Urinary bladder (tissue), 4 donors: ENCODE results near the gene CGREF1. TPM values are rescaled to one million over a fixed set of nuclear protein-coding genes. Genes with fewer than 3 reads are reported as not detected.
"Not testable (repeated sequence)": the region's sequence is repeated elsewhere in the genome, so short reads cannot be mapped to it uniquely, and the experiment has no call there.

Experiments
- DNase-seq: peaks from one replicate; pipeline ENCODE4 v3.0.0-alpha.2; 2015; ENCODE audit errors: extremely low spot score
- H3K27ac ChIP-seq: one replicate; pipeline ENCODE4 v1.5.1; 2013; ENCODE audit warnings: low read depth, mild to moderate bottlenecking, moderate library complexity
- H3K36me3 ChIP-seq: one replicate; pipeline ENCODE4 v1.6.1; 2013; ENCODE audit warnings: mild to moderate bottlenecking, moderate library complexity; ENCODE audit not compliant: insufficient read depth
- H3K4me1 ChIP-seq: one replicate; pipeline ENCODE4 v1.6.1; 2013; ENCODE audit warnings: mild to moderate bottlenecking, moderate library complexity; ENCODE audit not compliant: insufficient read depth
- H3K4me3 ChIP-seq: one replicate; pipeline ENCODE4 v1.5.1; 2013; ENCODE audit warnings: low read depth, low read length
- WGBS: extraction: QIAGEN DNeasy Blood & Tissue Kit; methylation state at CpG from one replicate; pipeline ENCODE4 v1.1.7; 2013; 5-methylcytosine and 5-hydroxymethylcytosine counted together
- polyA plus RNA-seq: library from polyadenylated mRNA; stranded (reverse); fragments of 200-250 nt; gene quantifications from one replicate; pipeline ENCODE4 v1.2.3, GENCODE V29; 2013
- total RNA-seq: library from RNA; depleted of rRNA; stranded (reverse); fragments of >200 nt; gene quantifications from one replicate; pipeline ENCODE4 v1.2.3, GENCODE V29; 2014
- donor health status: healthy with polysubstance abuse.
- donor health status: healthy.

The CGREF1 gene
- total and polyA plus RNA-seq, 2 donors = 1.0 to 4.1 TPM

DNA sequence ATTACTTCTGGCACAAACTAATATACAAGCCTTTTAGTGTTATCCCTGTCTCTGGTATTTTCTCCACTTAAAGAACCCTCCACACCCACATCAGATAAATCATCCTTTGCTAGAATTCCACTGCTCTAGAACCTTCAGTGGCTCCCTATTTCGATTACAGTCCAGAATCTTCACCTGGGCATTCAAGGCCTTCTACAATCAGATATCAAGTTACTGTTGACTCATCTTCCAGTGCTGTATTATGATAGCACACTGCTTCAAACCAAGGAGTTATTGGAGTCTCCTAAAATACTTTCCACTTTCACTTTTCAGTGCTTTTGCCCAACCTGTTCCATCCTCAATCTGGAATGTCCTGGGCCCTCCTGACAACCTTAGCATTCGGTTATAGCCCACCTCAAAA lies 3.4 kb downstream of the CGREF1 start:
- no peaks in the 10 kb centered on the region for H3K4me1 ChIP-seq
- H3K36me3 ChIP-seq = no peaks in the 10 kb centered on the region
- no peak overlapping the region for H3K27ac ChIP-seq
- 61% methylated on average over 2 of the region's 2 CpGs for WGBS
- H3K4me3 ChIP-seq = no peak overlapping the region
- no peak for DNase-seq

DNA sequence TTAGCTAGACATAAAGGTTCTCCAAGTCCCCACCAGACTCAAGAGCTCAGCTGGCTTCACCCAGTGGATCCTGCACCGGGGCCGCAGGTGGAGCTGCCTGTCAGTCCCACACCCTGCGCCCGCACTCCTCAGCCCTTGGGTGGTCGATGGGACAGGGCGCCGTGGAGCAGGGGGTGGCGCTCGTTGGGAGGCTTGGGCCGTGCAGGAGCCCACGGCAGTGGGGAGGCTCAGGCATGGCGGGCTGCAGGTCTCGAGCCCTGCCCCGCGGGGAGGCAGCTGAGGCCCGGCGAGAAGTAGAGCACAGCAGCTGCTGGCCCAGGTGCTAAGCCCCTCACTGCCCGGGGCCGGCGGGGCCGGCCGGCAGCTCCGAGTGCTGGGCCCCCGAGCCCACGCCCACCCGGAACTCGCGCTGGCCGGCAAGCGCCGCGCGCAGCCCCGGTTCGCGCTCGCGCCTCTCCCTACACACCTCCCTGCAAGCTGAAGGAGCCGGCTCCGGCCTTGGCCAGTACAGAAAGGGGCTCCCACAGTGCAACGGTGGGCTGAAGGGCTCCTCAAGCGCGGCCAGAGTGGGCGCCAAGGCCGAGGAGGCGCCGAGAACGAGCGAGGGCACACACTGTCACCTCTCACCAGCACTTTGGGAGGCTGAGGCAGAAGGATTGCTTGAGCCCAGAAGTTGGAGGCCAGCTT lies 7.4 kb downstream of the CGREF1 start:
- DNase-seq, H3K36me3 ChIP-seq: not testable (repeated sequence)
- WGBS = 93% methylated on average over 49 of the region's 49 CpGs

DNA sequence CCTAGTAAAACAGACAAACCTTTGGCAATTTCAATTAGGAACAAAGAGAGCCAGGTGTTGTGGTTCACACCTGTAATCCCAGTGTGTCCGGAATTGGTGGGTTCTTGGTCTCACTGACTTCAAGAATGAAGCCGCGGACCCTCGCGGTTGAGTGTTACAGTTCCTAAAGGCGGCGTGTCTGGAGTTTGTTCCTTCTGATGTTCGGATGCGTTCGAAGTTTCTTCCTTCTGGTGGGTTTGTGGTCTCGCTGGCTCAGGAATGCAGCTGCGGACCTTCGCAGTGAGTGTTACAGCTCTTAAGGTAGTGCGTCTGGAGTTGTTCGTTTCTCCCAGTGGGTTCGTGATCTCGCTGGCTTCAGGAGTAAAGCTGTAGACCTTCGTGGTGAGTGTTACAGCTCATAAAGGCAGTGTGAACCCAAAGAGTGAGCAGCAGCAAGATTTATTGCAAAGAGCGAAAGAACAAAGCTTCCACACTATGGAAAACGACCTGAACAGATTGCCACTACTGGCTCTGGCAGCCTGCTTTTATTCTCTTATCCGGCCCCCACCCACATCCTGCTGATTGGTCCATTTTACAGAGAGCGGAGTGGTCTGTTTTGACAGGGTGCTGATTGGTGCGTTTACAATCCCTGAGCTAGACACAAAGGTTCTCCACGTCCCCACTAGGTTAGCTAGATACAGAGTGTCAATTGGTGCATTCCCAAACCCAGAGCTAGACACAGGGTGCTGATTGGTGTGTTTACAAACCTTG lies 8.2 kb downstream of the CGREF1 start:
- not testable (repeated sequence) for DNase-seq, H3K27ac ChIP-seq, H3K4me1 ChIP-seq, H3K4me3 ChIP-seq, H3K36me3 ChIP-seq
- 72% methylated on average over 24 of the region's 24 CpGs for WGBS

More for the DNA sequence above, 7.4 kb downstream of the CGREF1 start:
- not testable (repeated sequence) for H3K4me1 ChIP-seq, H3K4me3 ChIP-seq, H3K27ac ChIP-seq

DNA sequence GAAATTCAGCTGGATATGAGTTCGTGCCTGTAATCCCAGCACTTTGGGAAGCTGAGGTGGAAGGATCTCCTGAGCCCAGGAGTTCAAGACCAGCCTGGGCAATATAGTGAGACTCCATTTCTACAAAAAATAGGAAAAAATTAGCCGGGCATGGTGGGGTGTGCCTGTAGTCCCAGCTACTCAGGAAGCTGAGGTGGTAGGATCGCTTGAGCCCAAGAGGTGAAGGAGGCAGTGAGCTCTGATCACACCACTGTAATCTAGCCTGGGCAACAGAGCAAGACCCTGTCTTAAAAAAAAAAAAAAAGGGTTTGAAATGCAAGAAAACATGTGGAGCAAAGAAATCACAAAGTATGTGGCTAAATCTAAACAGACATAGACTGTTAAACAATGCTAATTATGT lies 9.8 kb downstream of the CGREF1 start:
- H3K27ac ChIP-seq = no peak overlapping the region

DNA sequence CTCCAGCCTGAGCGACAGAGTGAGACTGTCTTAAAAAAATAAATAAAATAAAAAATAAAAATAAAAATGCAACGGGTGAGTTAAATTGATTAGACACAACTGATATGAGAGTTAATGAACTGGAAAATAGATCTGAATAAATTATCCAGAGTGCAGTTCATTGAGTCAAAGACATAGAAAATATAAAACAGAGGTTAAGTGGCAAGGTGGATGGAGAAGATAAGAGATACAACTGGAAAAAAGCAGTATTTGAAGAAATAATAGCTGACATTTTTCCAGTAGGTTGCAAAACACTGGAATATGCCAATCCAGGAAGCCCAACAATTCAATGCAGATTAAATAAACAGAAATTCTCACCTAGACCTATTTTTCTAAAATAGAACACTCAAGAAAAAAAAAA lies 10.7 kb downstream of the CGREF1 start:
- Histone ChIP-seq H3K4me1 (no peaks in the 10 kb centered on the region), H3K36me3 (no peaks in the 10 kb centered on the region), H3K4me3 (no peak overlapping the region), H3K27ac (no peak overlapping the region)
- DNase-seq = no peak
- 80% methylated on average over 2 of the region's 2 CpGs for WGBS

More for the DNA sequence above, 9.8 kb downstream of the CGREF1 start:
- WGBS = 90% methylated on average over 3 of the region's 3 CpGs
- Histone ChIP-seq H3K4me3 (no peak overlapping the region), H3K4me1 (no peaks in the 10 kb centered on the region), H3K36me3 (no peaks in the 10 kb centered on the region)
- DNase-seq = no peak

DNA sequence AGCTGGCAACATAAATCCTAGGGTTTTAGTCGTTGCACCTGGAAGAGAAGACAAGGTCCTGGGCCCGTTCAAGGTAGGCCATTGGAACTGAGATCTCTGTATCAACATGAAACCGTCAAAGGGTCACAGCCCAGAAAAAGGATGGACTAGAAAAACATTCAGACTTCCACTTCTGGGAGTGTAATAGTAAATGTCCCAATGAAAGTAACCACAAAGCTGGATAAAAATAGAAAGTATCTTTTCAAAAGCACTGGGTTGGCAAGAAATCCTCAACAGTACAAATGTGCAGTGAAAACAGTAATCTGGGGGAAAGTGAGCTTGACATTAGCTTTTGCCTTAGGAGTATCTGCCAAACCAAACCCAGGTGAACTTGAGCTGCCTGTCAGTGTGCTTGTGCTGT lies 12.9 kb downstream of the CGREF1 start:
- WGBS = 71% methylated on average over 3 of the region's 3 CpGs
- Histone ChIP-seq H3K4me1 (no peaks in the 10 kb centered on the region), H3K36me3 (no peaks in the 10 kb centered on the region), H3K27ac (no peak overlapping the region), H3K4me3 (no peak overlapping the region)
- DNase-seq = no peak

DNA sequence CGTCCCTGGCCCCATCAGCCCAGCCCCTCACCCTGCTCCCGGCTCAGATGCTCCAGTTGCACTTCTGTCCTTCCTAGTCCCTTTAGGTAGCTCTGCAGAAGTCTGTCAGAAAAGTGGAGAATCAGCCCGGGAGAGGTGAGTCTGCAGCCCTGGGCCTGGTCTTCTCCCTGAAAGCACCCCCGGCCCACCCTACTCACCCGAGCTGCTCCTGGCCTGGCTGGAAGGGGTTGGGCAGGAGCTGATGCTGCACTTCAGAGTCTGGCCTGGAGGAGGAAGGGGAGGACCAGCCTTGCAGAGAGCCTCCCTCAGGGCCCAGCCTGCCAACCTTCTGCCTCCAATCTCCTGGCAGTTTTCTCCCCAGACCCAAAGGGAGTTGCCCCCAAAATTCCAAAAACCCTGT lies 16.6 kb downstream of the CGREF1 start:
- H3K4me1 ChIP-seq = no peaks in the 10 kb centered on the region
- WGBS = 69% methylated on average over 5 of the region's 5 CpGs
- no peak overlapping the region for H3K27ac ChIP-seq
- no peaks in the 10 kb centered on the region for H3K36me3 ChIP-seq
- H3K4me3 ChIP-seq = no peak overlapping the region
- no peak for DNase-seq

DNA sequence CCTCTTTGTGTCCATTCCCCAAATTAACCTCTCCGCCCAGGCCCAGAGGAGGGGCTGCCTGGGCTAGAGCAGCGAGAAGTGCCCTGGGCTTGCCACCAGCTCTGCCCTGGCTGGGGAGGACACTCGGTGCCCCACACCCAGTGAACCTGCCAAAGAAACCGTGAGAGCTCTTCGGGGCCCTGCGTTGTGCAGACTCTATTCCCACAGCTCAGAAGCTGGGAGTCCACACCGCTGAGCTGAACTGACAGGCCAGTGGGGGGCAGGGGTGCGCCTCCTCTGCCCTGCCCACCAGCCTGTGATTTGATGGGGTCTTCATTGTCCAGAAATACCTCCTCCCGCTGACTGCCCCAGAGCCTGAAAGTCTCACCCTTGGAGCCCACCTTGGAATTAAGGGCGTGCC lies 18.9 kb downstream of the CGREF1 start:
- 80% methylated on average over 10 of the region's 10 CpGs for WGBS
- Histone ChIP-seq H3K4me1 (no peaks in the 10 kb centered on the region), H3K36me3 (no peaks in the 10 kb centered on the region), H3K27ac (no peak overlapping the region), H3K4me3 (no peak overlapping the region)
- no peak for DNase-seq

DNA sequence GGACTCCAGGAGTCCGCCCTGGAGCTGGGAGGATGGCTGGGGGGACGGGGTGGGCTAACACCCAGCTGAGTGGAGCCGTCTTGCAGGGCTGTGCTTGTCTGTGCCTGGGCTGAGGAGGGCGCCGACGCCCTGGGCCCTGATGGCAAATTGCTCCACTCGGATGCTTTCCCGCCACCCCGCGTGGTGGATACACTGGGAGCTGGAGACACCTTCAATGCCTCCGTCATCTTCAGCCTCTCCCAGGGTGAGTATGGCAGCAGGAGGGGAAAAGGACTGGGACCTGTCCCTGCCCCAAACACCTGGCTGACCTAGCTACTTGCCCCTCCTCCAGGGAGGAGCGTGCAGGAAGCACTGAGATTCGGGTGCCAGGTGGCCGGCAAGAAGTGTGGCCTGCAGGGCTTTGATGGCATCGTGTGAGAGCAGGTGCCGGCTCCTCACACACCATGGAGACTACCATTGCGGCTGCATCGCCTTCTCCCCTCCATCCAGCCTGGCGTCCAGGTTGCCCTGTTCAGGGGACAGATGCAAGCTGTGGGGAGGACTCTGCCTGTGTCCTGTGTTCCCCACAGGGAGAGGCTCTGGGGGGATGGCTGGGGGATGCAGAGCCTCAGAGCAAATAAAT lies 19.5 kb downstream of the CGREF1 start:
- 92% methylated on average over 19 of the region's 19 CpGs for WGBS
- H3K27ac ChIP-seq = no peak overlapping the region
- H3K4me1 ChIP-seq = no peaks in the 10 kb centered on the region
- H3K36me3 ChIP-seq = no peaks in the 10 kb centered on the region
- no peak overlapping the region for H3K4me3 ChIP-seq
- no peak for DNase-seq

DNA sequence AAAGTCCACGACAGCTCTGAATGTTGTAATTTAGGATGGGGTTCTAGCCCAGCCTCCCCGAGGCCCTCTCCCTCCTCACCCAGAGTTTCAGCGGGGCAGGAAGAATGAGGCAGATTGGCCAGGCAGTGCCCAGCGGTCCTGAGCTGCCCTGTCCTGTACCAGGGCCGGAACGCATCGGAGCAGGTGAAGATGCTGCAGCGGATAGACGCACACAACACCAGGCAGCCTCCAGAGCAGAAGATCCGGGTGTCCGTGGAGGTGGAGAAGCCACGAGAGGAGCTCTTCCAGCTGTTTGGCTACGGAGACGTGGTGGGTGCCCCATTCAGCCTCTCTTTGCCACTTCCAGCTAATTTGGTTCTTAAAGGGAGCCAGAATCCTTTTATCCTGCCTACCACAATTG lies 21.6 kb downstream of the CGREF1 start:
- 91% methylated on average over 14 of the region's 14 CpGs for WGBS
- Histone ChIP-seq H3K27ac (no peak overlapping the region), H3K4me3 (no peak overlapping the region), H3K4me1 (no peaks in the 10 kb centered on the region), H3K36me3 (no peaks in the 10 kb centered on the region)
- DNase-seq = no peak

DNA sequence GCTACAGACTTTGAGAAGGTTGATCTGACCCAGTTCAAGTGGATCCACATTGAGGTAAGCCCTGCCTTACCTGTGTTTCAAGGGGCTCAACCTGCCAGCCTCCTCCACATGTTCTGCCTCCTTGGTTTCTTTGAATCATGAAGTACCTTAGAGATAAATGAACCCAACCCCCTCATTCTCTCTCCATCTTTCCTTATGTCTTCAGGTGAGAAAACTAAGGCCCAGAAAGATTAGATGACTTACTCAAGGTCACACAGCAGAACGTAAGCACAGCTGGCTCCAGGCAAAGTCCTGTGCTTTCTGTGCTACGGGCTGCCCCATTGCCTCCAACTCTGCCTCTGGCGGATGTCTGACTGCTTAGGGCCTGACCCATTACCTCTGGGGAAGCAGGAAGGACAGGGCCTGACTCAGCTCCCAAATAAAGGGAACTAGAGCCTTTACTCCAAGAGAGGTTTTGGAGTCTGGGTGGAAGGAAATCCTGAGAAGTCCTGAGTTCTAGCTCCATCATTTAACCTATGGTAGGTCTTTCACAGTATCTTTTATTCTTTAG lies 22.1 kb downstream of the CGREF1 start:
- Histone ChIP-seq H3K4me1 (no peaks in the 10 kb centered on the region), H3K4me3 (no peak overlapping the region), H3K27ac (no peak overlapping the region), H3K36me3 (no peaks in the 10 kb centered on the region)
- no peak for DNase-seq
- WGBS = 79% methylated on average over 3 of the region's 3 CpGs

DNA sequence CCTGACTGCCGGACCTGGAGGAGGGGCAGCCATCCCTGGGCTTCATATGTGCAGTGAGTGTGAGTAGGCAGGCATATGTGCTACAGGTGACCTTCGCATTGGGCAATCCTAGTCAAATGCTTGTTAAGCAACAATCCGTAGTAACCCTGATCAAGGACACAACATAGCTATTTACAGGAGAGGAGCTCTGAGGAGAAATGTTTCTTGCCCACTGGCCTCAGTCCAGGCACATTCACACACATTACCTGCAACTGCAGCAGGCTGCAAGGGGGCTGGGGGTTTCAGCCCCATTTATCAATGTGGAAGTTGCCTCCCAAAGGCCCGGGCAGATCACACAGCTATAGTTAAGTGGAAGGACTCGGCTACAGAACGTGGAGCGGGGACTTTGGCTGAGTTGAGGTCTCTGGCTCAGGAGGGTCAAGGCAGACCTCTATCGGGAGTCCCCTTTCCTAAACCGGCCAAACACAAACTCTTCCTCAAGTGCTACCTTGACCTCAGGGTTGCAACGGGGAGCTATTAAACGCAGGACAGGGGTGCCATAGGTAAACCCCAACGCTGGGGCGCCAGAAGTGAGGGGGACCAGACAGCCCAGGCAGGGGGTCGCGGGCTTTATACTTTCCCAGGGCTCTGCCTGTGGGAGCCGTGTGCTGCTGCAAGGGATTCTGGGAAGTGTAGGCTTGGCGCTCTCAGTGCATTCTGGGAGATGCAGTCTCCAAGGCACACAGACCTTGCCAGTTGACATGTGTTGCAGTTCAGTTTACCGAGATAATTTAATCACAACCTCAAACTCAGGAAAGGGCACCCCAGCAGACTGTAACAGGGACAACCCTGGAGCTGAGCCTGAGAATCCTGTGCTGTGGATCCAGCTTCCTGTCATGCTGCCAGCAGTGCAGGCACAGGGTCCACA lies 22.9 kb downstream of the CGREF1 start:
- H3K4me1 ChIP-seq = no peaks in the 10 kb centered on the region
- H3K4me3 ChIP-seq = peak overlapping the region; percentile 5
- WGBS = 25% methylated on average over 18 of the region's 18 CpGs
- H3K27ac ChIP-seq = no peak overlapping the region
- DNase-seq = no peak
- no peaks in the 10 kb centered on the region for H3K36me3 ChIP-seq

DNA sequence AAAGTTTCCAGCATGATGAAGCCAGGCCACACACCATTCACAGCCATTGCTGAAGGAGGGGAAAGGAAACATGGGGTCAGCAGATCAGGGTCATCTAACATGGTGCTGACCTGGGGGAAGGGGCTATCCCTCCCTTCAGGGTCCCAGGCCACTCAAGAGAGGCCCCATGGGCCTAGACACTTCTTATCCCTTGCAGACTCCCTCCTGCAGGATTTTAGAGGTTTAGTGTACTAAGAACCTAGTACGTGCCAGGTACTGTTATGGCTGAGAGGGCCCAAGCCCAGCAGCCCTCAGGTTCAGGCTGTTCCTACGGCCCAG lies 23.5 kb downstream of the CGREF1 start:
- no peaks in the 10 kb centered on the region for H3K4me1 ChIP-seq
- no peak overlapping the region for H3K4me3 ChIP-seq
- H3K27ac ChIP-seq = no peak overlapping the region
- DNase-seq = no peak
- WGBS = 94% methylated on average over 2 of the region's 2 CpGs
- no peaks in the 10 kb centered on the region for H3K36me3 ChIP-seq
